GM23338 (cell line): ENCODE data around the gene RFC5. TPM values are rescaled to one million over a fixed set of nuclear protein-coding genes. Genes with fewer than 3 reads are reported as not detected.

Experiments used
- ATAC-seq: fragments of 200-7000 bp; cut with Tn5 transposase; 3 replicates; pipeline ENCODE4 v1.9.1; 2020
- DNase-seq: peaks from one replicate; pipeline ENCODE4 v3.0.0-alpha.2; 2015; ENCODE audit warnings: low spot score
- H2AFZ ChIP-seq: fragments of 200-600 bp; sonication (generic); 2 replicates; pipeline ENCODE4 v1.8.0; 2016; ENCODE audit warnings: antibody characterized with exemption, mild to moderate bottlenecking, moderate library complexity
- H3F3A ChIP-seq: fragments of 200-600 bp; sonication (generic); replicated peaks from 2 replicates; pipeline ENCODE4 v1.8.0; 2017; ENCODE audit warnings: antibody characterized with exemption, mixed run types, low read depth
- H3K27ac ChIP-seq: fragments of 200-600 bp; sonication (generic); 2 replicates; pipeline ENCODE4 v1.6.1; 2016; ENCODE audit warnings: low read depth
- H3K27me3 ChIP-seq: fragments of 200-600 bp; sonication (generic); 2 replicates; pipeline ENCODE4 v1.8.0; 2016; ENCODE audit warnings: mild to moderate bottlenecking, mixed run types, moderate library complexity; ENCODE audit not compliant: insufficient read depth
- H3K36me3 ChIP-seq: fragments of 200-600 bp; sonication (generic); 2 replicates; pipeline ENCODE4 v1.8.0; 2016; ENCODE audit warnings: mild to moderate bottlenecking; ENCODE audit not compliant: insufficient read depth
- H3K4me1 ChIP-seq: fragments of 200-600 bp; sonication (generic); 2 replicates; pipeline ENCODE4 v1.8.0; 2016; ENCODE audit warnings: mild to moderate bottlenecking, moderate library complexity; ENCODE audit not compliant: insufficient read depth
- H3K4me2 ChIP-seq: fragments of 200-600 bp; sonication (generic); 2 replicates; pipeline ENCODE4 v1.7.1; 2017; ENCODE audit warnings: mixed run types
- H3K4me3 ChIP-seq: fragments of 200-600 bp; sonication (generic); 2 replicates; pipeline ENCODE4 v1.6.1; 2016; ENCODE audit warnings: mixed run types
- H3K79me2 ChIP-seq: fragments of 200-600 bp; sonication (generic); replicated peaks from 2 replicates; pipeline ENCODE4 v1.8.0; 2017; ENCODE audit warnings: mild to moderate bottlenecking; ENCODE audit not compliant: insufficient read depth
- H3K9me2 ChIP-seq: fragments of 200-600 bp; sonication (generic); 2 replicates; pipeline ENCODE4 v1.8.0; 2017; ENCODE audit not compliant: insufficient read depth
- H4K20me1 ChIP-seq: fragments of 200-600 bp; sonication (generic); replicated peaks from 2 replicates; pipeline ENCODE4 v1.8.0; 2017; ENCODE audit warnings: mild to moderate bottlenecking; ENCODE audit not compliant: insufficient read depth
- H3K27ac Mint-ChIP-seq: 2 replicates; pipeline ENCODE4 v1.8.0; 2020; ENCODE audit warnings: inconsistent platforms, mild to moderate bottlenecking, moderate library complexity, mixed read lengths
- H3K27me3 Mint-ChIP-seq: 3 replicates; pipeline ENCODE4 v1.8.0; 2022; ENCODE audit warnings: low read depth, mild to moderate bottlenecking, moderate library complexity, mixed read lengths, inconsistent platforms; ENCODE audit not compliant: insufficient read depth, poor library complexity
- H3K36me3 Mint-ChIP-seq: 3 replicates; pipeline ENCODE4 v1.8.0; 2021; ENCODE audit warnings: low read depth, mild to moderate bottlenecking, inconsistent platforms, moderate library complexity, mixed read lengths
- H3K4me1 Mint-ChIP-seq: 3 replicates; pipeline ENCODE4 v1.8.0; 2020; ENCODE audit warnings: mild to moderate bottlenecking, inconsistent platforms, mixed read lengths
- H3K4me3 Mint-ChIP-seq: 3 replicates; pipeline ENCODE4 v1.8.0; 2021; ENCODE audit warnings: moderate library complexity, mild to moderate bottlenecking, inconsistent platforms, mixed read lengths
- H3K9me3 Mint-ChIP-seq: 3 replicates; pipeline ENCODE4 v1.8.0; 2020; ENCODE audit warnings: moderate library complexity, mild to moderate bottlenecking, inconsistent platforms, mixed read lengths
- CREB1 ChIP-seq: fragments of 250-450 bp; sonication (Bioruptor Pico); IDR thresholded peaks from 2 replicates; pipeline ENCODE4 v1.5.0; 2020; ENCODE audit warnings: low read depth, mild to moderate bottlenecking, moderate library complexity
- CTCF ChIP-seq, 2 experiments: fragments of 200-600 bp in 1 of 2; sonication (generic) in 1 of 2; conservative IDR thresholded peaks; 2 replicates each; pipeline versions ENCODE4 v1.5.1 to v1.6.1; 2016 to 2017; ENCODE audit warnings: antibody characterized with exemption in 2 of 2, low read depth in 2 of 2, mild to moderate bottlenecking in 2 of 2, moderate library complexity in 1 of 2
- ETS1 ChIP-seq: IDR thresholded peaks from 2 replicates; pipeline ENCODE4 v1.6.1; 2016; ENCODE audit warnings: antibody characterized with exemption
- EZH2 ChIP-seq: fragments of 200-600 bp; sonication (generic); IDR thresholded peaks from one replicate; pipeline ENCODE4 v1.8.0; 2017; ENCODE audit warnings: antibody characterized with exemption, mild to moderate bottlenecking, low read depth; ENCODE audit not compliant: unreplicated experiment
- EZH2phosphoT487 ChIP-seq: fragments of 200-600 bp; sonication (generic); IDR thresholded peaks from one replicate; pipeline ENCODE4 v1.8.1; 2018; ENCODE audit warnings: antibody characterized with exemption; ENCODE audit not compliant: unreplicated experiment
- JUNB ChIP-seq: IDR thresholded peaks from one replicate; pipeline ENCODE4 v1.6.1; 2016; ENCODE audit warnings: antibody characterized with exemption; ENCODE audit not compliant: unreplicated experiment
- POLR2AphosphoS5 ChIP-seq: IDR thresholded peaks from 2 replicates; pipeline ENCODE4 v1.6.1; 2016; ENCODE audit warnings: antibody characterized with exemption, low read depth
- REST ChIP-seq: IDR thresholded peaks from one replicate; pipeline ENCODE4 v1.6.1; 2018; ENCODE audit warnings: antibody characterized with exemption; ENCODE audit not compliant: unreplicated experiment
- ZNF114 ChIP-seq: fragments of 250-450 bp; sonication (Bioruptor Pico); IDR thresholded peaks from 2 replicates; pipeline ENCODE4 v1.5.0; 2020; ENCODE audit warnings: mild to moderate bottlenecking, moderate library complexity
- ZNF331 ChIP-seq: fragments of 250-450 bp; sonication (Bioruptor Pico); IDR thresholded peaks from 2 replicates; pipeline ENCODE4 v1.5.0; 2020; ENCODE audit warnings: low read depth, mild to moderate bottlenecking, moderate library complexity
- ZNF462 ChIP-seq: fragments of 250-450 bp; sonication (Bioruptor Pico); IDR thresholded peaks from 2 replicates; pipeline ENCODE4 v1.5.0; 2020; ENCODE audit warnings: mild to moderate bottlenecking, moderate library complexity
- polyA plus RNA-seq: library from polyadenylated mRNA; unstranded; fragments of >200 nt; fragmentation: Nextera tagmentation; extraction: Ambion mirVana; gene quantifications from 2 replicates; pipeline ENCODE4 v1.2.1, GENCODE V29; 2016
- total RNA-seq: library from RNA; depleted of rRNA; stranded (reverse); fragments of >200 nt; shearing (Covaris generic); gene quantifications from 2 replicates; pipeline ENCODE4 v1.2.3, GENCODE V29; 2014

RFC5 gene
- total and polyA plus RNA-seq, 2 experiments from 2014 or later: 35.0 to 53.2 TPM

- no peak for TF ChIP-seq ZNF462 (CRISPR knock-in tag)
- TF ChIP-seq ZNF114: no peak
- no peak for TF ChIP-seq CTCF (conservative IDR thresholded peaks at IDR 0.05; ENCODE audit: low read depth in 2 of 2)
- TF ChIP-seq ETS1: no peak
- TF ChIP-seq JUNB: no peak
- no peak for TF ChIP-seq EZH2phosphoT487
Measured at GRCh38 chr12:117975006-117975405, 41.5 kb upstream of the RFC5 start (continued).

GRCh38 chr12:117977373-117977772 lies 39.1 kb upstream of the RFC5 start:
- Mint-ChIP-seq H3K36me3 (no peaks in the 10 kb centered on the region), H3K9me3 (peaks cover 9% of the 10 kb centered on the region; the same call in 2 of the 3 replicates), H3K27ac (no peak overlapping the region), H3K27me3 (peaks cover 3% of the 10 kb centered on the region), H3K4me3 (no peak overlapping the region), H3K4me1 (no peaks in the 10 kb centered on the region; the same call in 2 of the 3 replicates)
- H3K36me3 ChIP-seq: no peaks in the 10 kb centered on the region
- H3K4me1 ChIP-seq: no peaks in the 10 kb centered on the region
- no peaks in the 10 kb centered on the region for H3K79me2 ChIP-seq
- H3K4me3 ChIP-seq: no peak overlapping the region
- no peak overlapping the region for H2AFZ ChIP-seq
- no peak overlapping the region for H3K4me2 ChIP-seq
- DNase-seq (no peak), ATAC-seq (no peak)
- H3K9me2 ChIP-seq: peaks cover 2% of the 10 kb centered on the region; the same call in 1 of the 2 replicates
- no peaks in the 10 kb centered on the region for H3K27me3 ChIP-seq
- H3K27ac ChIP-seq: no peak overlapping the region
- no peaks in the 10 kb centered on the region for H3F3A ChIP-seq
- no peaks in the 10 kb centered on the region for H4K20me1 ChIP-seq
- no peak for TF ChIP-seq ETS1
- no peak for TF ChIP-seq EZH2phosphoT487
- TF ChIP-seq EZH2: no peak
- TF ChIP-seq JUNB: no peak
- TF ChIP-seq CREB1: no peak
- no peak for TF ChIP-seq ZNF114
- TF ChIP-seq REST: no peak
- TF ChIP-seq POLR2AphosphoS5: no peak
- TF ChIP-seq ZNF331 (CRISPR knock-in tag): no peak
